CD4-positive, alpha-beta T cell (primary cell): ENCODE results near the gene FRMD5. TPM values are rescaled to one million over a fixed set of nuclear protein-coding genes. Genes with fewer than 3 reads are reported as not detected.

Source experiments
- ATAC-seq: fragments of 200-7000 bp; cut with Tn5 transposase; one replicate; pipeline ENCODE4 v1.10.0; 2022; ENCODE audit warnings: mild to moderate bottlenecking; ENCODE audit not compliant: poor library complexity
- CTCF ChIA-PET: fragments of 350-600 bp; sonication (Branson Sonifier 250); formaldehyde crosslinking; loops from one replicate; lab custom pipeline; 2021; ENCODE audit warnings: antibody characterized with exemption, inconsistent platforms; lab: Charles Lee
- POLR2A ChIA-PET: fragments of 350-600 bp; sonication (Branson Sonifier 250); formaldehyde crosslinking; loops from one replicate; lab custom pipeline; 2021; ENCODE audit warnings: antibody characterized with exemption, inconsistent platforms; lab: Charles Lee
- DNase-seq, 14 experiments: peaks; one replicate each; pipeline ENCODE4 v3.0.0-alpha.2; 2013 to 2020; ENCODE audit warnings: mixed read lengths in 2 of 14
- H3K27ac ChIP-seq, 2 donors: one replicate each; pipeline versions ENCODE4 v1.5.1 to v1.7.0; 2013; ENCODE audit warnings: low read length in 2 of 2, low read depth in 1 of 2, mild to moderate bottlenecking in 1 of 2
- H3K27me3 ChIP-seq, 2 experiments: 1 replicate in 1 of 2; 2 replicates in 1 of 2; pipeline versions ENCODE4 v1.6.1 to v1.7.0; 2013; ENCODE audit warnings: low read length in 2 of 2, control low read depth in 1 of 2, mild to moderate bottlenecking in 1 of 2, moderate library complexity in 1 of 2; ENCODE audit not compliant: insufficient read depth in 2 of 2, control insufficient read depth in 1 of 2
- H3K36me3 ChIP-seq: one replicate; pipeline ENCODE4 v1.6.1; 2013; ENCODE audit warnings: low read length, control low read depth; ENCODE audit not compliant: insufficient read depth
- H3K4me1 ChIP-seq: one replicate; pipeline ENCODE4 v1.6.1; 2013; ENCODE audit warnings: low read length, control low read depth; ENCODE audit not compliant: insufficient read depth
- H3K4me3 ChIP-seq: one replicate; pipeline ENCODE4 v1.5.1; 2013; ENCODE audit warnings: mild to moderate bottlenecking, low read length, moderate library complexity
- H3K9me3 ChIP-seq, 2 experiments: 1 replicate in 1 of 2; 2 replicates in 1 of 2; pipeline versions ENCODE4 v1.6.1 to v1.7.0; 2013; ENCODE audit warnings: low read length in 2 of 2, mild to moderate bottlenecking in 2 of 2, control low read depth in 1 of 2, moderate library complexity in 1 of 2; ENCODE audit not compliant: control insufficient read depth in 1 of 2, insufficient read depth in 1 of 2
- H3K27ac Mint-ChIP-seq: one replicate; pipeline ENCODE4 v1.8.0; 2020; ENCODE audit warnings: mixed read lengths
- H3K27me3 Mint-ChIP-seq: one replicate; pipeline ENCODE4 v1.8.0; 2021; ENCODE audit warnings: mixed read lengths
- H3K36me3 Mint-ChIP-seq: one replicate; pipeline ENCODE4 v1.8.0; 2021; ENCODE audit warnings: low read depth, mixed read lengths
- H3K4me1 Mint-ChIP-seq: one replicate; pipeline ENCODE4 v1.8.0; 2021; ENCODE audit warnings: low read depth, mixed read lengths
- H3K4me3 Mint-ChIP-seq: one replicate; pipeline ENCODE4 v1.8.0; 2020; ENCODE audit warnings: mild to moderate bottlenecking, mixed read lengths
- H3K9me3 Mint-ChIP-seq: one replicate; pipeline ENCODE4 v1.8.0; 2020; ENCODE audit warnings: mixed read lengths
- CTCF ChIP-seq: fragments of 200-600 bp; IDR thresholded peaks from one replicate; pipeline ENCODE4 v1.8.0; 2022; ENCODE audit warnings: antibody characterized with exemption, mild to moderate bottlenecking
- intact Hi-C, 2 experiments: fragments of 100-400 bp; cut with DNase I in 1 of 2; cut with micrococcal nuclease in 1 of 2; formaldehyde crosslinking; loops; one replicate each; pipeline versions ENCODE4 v1.15.1 to v1.9.0; 2023 to 2025; cut with DNase I, micrococcal nuclease
- total RNA-seq, 174 experiments: library from RNA in 2 of 174; stranded (reverse) in 2 of 174; gene quantifications; one replicate each; pipeline ENCODE4 v1.2.3 and lab custom pipeline; 2021 to 2026

FRMD5 gene
- total RNA-seq, 2 experiments from 2014 or later = not detected

GRCh38 chr15:43975326-43975725 lies 219.7 kb downstream of the FRMD5 start:
- Mint-ChIP-seq H3K4me1 (peaks cover 15% of the 10 kb centered on the region), H3K27me3 (no peaks in the 10 kb centered on the region), H3K4me3 (no peak overlapping the region), H3K36me3 (no peaks in the 10 kb centered on the region), H3K27ac (no peak overlapping the region), H3K9me3 (peaks cover 6% of the 10 kb centered on the region)
- ChIA-PET POLR2A (no interaction called here), CTCF (no interaction called here)
- Histone ChIP-seq H3K9me3 (peaks cover 3 to 6% of the 10 kb centered on the region in 2 experiments), H3K4me3 (no peak overlapping the region), H3K27me3 (no peaks in the 10 kb centered on the region), H3K4me1 (peaks cover 13% of the 10 kb centered on the region), H3K36me3 (no peaks in the 10 kb centered on the region), H3K27ac (no peak overlapping the region)
- TF ChIP-seq CTCF = no peak
- no peak for ATAC-seq
- DNase-seq = no peak
- intact Hi-C loops = no loop called here

- intact Hi-C loops = no loop called here
- H3K27ac Mint-ChIP-seq = no peak overlapping the region
Measured at GRCh38 chr15:43974852-43975251, 220.2 kb downstream of the FRMD5 start.

GRCh38 chr15:43969802-43970375 lies 225.2 kb downstream of the FRMD5 start:
- Histone ChIP-seq H3K4me3 (no peak overlapping the region), H3K4me1 (peaks cover 2% of the 10 kb centered on the region), H3K27ac (no peak overlapping the region), H3K27me3 (peaks cover 0 to 2% of the 10 kb centered on the region in 2 experiments), H3K36me3 (no peaks in the 10 kb centered on the region), H3K9me3 (no peaks in the 10 kb centered on the region)
- intact Hi-C loops = no loop called here
- CTCF ChIA-PET = no interaction called here
- no peak overlapping the region for H3K27ac Mint-ChIP-seq
- H3K27me3 Mint-ChIP-seq = peaks cover 4% of the 10 kb centered on the region
- no peaks in the 10 kb centered on the region for H3K9me3 Mint-ChIP-seq
- no peak overlapping the region for H3K4me3 Mint-ChIP-seq
- peaks cover 2% of the 10 kb centered on the region for H3K4me1 Mint-ChIP-seq
- POLR2A ChIA-PET = no interaction called here
- ATAC-seq (no peak), DNase-seq (no peak)
- no peak for TF ChIP-seq CTCF
- H3K36me3 Mint-ChIP-seq = no peaks in the 10 kb centered on the region

More at GRCh38 chr15:43974852-43975251, 220.2 kb downstream of the FRMD5 start:
- H3K27ac ChIP-seq = no peak overlapping the region
- peaks cover 6% of the 10 kb centered on the region for H3K9me3 Mint-ChIP-seq
- TF ChIP-seq CTCF = no peak
- H3K36me3 Mint-ChIP-seq = no peaks in the 10 kb centered on the region
- no peak overlapping the region for H3K4me3 Mint-ChIP-seq
- DNase-seq = no peak
- ChIA-PET POLR2A (no interaction called here), CTCF (no interaction called here)
- peaks cover 13% of the 10 kb centered on the region for H3K4me1 ChIP-seq
- no peak for ATAC-seq
- H3K4me1 Mint-ChIP-seq = peaks cover 15% of the 10 kb centered on the region
- peaks cover 3 to 6% of the 10 kb centered on the region in 2 experiments for H3K9me3 ChIP-seq
- no peaks in the 10 kb centered on the region for H3K27me3 ChIP-seq
- H3K36me3 ChIP-seq = no peaks in the 10 kb centered on the region
- no peaks in the 10 kb centered on the region for H3K27me3 Mint-ChIP-seq
- no peak overlapping the region for H3K4me3 ChIP-seq
